Activated CD4-positive, alpha-beta T cell treated with anti-CD3 and anti-CD28 coated beads, Interleukin-2, Interleukin-4, amounts not matched to agents 100 ng/mL and 50 ng/mL, durations not matched to agents 16 hours and 8 hours (primary cell): Measurements from ENCODE around the gene TASP1.

Experiments
- DNase-seq: peaks from one replicate; pipeline ENCODE4 v3.0.0-alpha.2; 2020; ENCODE audit warnings: low spot score

TASP1 gene

DNA sequence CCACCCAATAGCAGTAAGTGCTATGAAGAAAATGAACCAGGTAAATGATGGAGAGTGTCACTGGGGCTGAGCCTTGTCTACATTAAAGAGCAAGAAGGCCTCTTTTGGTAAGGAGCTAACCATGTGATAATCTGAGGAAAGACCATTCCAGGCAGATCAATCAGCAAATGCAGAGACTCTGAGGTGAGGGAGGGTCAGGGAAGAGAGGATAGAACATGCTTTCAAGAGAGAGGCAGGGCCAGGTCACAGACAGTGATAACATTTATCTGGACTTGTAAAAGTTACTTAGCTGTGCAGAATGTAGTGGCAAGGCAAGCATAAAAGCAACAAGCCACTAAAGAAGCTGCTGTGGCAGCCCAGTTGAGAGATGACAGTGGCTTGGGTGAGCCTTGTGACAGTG is 197.3 kb downstream of the TASP1 start:
- DNase-seq = no peak

DNA sequence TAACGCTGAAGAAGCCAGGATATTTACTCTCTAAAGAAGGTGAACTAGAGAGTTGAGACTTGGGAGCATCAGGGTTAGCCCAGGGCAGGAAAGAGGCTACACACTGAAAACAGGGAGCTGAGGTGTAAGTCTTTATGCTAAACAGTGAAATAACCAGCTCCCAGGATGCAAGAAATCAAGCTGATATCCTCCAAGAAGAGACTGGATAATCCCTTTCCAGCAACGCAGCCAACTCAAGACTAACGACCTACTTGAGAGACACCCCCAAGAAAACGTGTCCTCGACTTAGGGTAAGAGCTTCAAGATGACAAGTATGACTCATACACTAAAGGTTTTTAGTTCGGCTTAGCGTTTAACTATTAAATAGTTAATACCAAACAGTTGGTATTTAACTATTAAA is 202.2 kb downstream of the TASP1 start:
- DNase-seq = no peak

DNA sequence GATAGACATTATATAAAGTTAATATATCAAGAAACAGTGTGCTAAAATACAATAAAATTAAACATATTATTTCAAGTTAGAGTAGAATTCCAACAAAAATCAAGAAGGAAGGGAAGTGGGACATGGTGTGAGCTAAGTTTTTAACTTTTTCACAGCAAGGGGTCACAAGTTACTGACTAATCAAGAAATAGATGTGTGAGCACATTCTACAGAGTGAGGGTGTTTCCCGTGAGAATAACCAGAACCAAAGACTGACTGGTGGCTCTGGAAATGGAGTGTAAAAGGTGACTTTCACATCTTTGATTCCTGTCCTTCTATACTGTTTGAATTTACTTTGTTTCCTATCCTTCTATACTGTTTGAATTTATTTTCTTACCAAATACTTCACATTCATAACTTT is 206.6 kb downstream of the TASP1 start:
- no peak for DNase-seq

DNA sequence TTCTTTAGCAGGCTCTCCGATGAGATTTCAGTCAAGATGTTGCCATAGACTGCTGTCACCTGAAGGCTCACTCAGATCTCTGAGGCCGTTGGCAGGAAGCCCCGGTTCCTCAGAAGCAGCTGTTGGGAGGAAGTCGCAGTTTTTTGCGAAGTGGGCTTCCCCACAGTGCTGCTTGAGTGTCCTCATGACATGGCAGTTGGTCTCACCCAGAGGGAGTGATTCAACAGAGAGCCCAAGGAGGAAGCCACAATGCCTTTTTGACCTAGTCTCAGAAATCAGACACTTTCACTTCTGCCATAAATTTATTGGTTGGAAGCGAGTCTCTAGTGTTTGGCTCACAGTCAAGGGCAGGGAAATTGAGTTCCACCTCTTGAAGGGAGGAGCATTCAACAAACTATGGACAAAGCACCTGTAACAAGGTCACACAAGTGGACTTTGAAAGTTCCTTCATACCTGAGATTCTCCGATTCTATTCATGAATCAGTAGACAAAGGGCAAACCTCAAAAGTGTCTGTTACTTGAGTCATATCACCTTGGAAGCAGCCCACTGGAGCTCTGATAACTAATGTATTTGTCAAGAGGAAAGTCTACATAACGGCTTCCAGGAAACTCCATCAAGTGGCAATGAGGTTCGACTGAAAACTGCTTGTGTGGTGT is 208.3 kb downstream of the TASP1 start:
- peak; percentile 38 for DNase-seq

DNA sequence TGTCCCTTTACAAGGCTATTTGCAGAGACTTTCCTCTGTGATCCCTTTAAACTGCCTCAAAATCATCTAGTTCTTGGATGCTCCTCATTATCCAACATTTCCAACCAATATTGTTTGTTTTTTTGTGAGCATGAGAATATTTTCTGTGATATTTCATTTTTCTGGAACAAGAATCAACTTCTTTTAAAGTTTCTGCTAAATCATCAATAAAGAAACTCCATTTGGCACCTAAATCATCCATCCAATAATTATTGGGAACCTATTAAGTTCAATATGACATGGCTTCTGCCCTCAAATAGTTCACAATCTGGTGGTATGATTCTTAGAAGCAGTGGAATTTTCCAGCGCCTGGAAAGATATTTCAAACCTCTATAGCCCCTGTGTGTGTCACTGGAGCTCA is 210.0 kb downstream of the TASP1 start:
- DNase-seq = no peak

DNA sequence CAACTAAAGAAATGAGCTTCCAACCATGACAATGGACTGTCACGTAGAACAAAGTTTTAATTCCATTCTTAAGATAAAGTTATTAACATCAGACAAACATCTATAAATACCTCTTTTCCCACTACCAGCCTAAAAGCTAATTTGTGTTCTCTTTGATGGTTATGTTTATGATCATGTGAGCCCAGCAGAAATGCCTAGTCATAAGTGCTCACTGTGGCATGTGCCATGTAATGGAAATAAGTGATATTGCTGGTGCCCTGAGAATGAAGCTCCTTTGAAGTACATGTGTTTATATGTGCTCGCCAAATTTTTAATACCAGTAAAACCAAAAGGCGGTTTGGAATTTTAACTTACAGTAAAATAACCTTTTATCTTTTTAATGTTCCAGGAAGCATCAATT is 211.9 kb downstream of the TASP1 start:
- DNase-seq = no peak

DNA sequence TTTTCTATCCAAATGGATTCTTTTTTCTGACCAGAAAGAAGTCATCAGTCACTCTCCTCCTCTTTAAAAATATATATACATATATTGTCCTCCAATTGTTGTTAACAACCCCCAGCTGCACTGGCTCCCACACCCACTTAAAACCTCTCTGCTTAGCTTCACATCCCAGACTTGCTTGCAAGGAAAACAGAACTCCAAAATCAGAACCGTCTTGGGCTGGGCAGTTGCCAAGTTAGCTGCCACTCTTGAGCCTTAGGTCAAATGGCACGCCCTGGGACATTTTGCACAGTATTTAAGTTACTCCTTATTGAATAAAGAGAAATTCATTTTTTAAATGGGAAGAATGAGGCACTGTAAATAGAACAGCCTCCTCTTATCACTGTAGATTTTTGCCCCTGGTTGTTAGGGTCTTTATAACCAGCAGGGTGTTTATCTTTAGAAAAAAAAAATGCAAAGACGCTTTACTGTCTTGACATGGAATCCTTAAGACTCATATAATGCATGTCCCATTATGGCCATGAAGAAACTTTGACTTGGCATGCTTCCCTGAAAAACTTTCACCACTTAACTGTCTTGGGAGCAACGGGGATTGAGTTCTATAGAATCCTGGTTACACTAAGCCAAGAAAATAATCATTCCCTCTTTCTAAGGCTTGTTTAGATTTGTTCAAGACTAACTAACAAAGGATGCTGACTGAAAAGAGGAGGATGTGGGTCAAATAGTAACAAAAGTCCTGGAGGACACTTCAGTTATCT is 213.2 kb downstream of the TASP1 start:
- no peak for DNase-seq

DNA sequence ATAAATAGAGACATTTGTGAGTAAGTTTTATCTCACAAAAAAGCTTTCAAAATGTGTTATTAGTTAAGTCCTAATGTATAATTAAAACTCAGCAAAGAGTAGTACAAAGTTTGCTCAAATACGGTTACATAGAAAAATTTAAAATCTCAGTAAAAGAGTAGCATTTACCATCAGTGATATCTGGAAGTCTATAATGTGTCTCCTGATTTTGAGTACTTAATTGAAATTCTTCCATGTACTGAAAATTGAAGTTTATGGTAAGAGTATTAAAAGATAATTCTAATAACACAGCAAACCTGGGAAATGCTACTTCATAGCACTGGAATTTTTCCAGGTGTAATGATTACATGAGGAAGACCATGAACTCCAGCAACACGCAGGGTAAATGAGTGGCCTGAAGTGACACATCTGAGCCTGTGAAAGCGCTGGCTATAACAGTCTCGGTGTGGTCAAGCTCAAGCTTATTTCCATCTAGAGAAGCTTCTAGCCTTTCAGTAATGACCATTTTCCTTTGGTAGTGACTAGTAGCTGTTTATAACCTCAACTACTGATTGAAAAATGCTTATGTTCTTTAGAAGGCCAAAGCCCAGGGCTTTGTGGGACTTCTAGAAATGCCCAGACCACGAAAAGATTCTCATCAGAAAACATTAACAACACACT is 214.4 kb downstream of the TASP1 start:
- no peak for DNase-seq

DNA sequence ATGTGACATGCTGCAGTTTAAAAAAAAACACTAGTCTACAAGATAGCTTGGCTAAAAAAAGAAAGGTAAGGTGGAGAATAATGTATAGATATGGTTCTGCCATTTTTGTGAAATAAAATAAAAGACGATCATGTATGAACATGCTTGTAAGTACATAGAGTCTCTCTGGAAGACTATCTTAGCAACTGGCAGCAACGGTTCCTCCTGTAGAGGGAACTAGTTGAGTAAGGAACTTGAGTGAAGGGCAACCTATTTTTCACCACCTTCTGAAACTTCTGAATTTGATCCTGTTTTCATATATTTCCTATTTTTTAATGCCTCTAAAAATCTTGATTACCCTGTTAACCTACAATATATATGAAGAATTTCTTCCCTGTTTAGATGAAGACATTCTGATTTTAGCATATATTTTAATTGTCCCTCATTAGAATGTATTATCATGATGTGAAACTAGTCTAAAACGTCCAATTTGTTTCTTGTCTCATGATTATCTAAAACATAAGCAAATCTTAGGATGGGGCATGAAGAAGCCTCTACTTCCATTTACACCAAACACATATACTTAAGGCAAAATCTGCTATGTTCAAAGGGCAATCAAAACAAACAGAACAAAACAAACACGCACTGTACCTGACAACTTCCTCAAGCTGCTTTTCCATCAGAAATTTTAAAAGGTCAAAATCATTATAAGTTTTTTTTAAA is 215.1 kb downstream of the TASP1 start:
- no peak for DNase-seq

DNA sequence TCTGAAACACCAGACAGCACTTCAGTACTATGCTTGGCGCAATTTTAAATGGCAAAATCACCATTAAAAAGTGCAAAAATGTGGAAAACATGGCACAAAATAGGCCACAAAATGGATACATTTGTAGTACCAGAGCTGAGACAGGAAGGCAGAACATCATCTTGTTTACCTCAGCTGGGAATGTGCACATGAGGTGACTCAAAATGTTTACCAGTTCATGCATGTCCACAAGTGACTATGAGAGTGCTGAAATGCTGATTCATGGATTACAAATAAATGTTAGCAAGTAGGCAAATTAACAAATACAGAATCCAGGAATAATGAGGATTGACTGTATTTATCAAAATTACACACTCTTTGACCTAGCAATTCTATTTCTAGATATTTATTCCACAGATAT is 216.1 kb downstream of the TASP1 start:
- no peak for DNase-seq

DNA sequence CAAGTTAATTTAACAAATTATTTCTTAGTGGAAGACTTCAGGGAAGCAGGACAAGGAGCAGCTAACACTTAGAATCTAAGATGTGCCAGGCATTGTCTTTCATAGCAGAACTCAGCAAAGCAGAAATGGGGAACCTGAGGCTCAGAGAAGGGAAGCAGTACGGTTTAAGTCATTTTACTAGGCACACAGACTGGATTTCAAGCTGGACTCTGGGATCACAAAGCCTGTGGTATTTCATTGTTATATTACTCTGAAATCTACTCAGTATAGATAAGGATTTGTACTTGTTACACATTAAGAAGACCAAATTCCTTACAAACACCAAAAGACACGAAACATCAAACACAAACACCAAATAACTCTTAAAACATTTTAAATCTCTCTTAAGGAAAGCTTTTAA is 218.1 kb downstream of the TASP1 start:
- DNase-seq = no peak

DNA sequence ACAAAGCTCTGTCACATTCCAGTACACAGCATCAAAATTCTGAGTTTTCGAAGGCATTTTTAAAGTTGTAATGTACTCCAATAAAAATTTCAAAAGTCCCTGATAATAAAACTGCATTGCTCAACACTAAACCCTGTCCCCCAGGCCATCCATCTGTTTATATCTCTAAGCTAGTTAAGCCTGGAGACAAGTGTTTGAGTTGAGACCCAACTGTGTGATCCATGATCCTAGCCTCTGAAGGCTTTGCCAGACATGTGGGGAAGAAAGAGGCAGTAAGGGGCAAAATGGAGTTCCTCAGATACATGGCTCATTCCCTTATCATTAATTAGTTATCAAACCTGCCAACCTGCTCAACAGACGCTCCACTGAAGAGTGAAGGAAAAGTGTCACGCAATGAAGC is 219.3 kb downstream of the TASP1 start:
- DNase-seq = no peak

DNA sequence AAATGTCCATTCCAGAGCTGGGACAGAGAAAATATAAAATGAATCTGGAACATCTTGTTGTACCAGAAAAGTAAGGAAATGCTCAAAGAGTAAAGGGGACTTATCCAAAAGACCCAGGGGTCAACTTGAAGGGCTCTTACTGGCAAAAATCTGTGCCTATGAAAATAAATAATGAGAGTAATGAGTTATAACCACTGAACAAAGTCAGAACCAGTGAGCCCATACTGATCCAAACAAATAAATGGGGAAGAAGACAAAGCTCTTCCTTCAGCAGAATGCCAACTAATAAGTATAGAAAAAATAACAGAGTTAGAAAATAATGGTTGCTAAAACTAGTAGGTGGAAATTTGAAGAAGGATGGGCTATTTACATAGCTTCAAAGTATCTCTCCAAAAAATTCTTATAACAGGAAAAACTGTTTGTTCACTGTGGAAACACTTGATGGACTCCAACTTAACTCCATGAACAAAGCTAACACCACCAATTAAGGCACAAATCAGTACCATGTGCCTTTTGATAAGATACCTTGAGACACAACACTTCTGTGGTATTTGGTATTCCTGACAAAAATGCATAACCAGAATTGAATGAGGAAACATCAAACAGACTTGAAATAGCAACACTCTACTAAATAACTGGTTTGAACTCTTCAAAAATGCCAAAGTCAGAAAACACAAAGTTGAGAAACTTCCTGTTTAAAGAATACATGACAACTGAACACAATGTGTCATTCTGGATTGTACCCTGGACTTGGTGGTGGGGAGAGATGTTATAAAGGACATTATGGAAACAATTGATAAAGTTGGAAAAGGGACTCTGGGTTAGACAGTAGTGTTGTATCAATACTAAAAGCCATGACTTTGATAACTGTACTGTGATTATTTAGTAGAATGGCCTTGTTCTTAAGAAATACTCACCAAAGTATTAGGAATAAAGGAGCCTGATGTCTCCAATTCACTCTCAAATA is 220.2 kb downstream of the TASP1 start:
- DNase-seq = no peak

DNA sequence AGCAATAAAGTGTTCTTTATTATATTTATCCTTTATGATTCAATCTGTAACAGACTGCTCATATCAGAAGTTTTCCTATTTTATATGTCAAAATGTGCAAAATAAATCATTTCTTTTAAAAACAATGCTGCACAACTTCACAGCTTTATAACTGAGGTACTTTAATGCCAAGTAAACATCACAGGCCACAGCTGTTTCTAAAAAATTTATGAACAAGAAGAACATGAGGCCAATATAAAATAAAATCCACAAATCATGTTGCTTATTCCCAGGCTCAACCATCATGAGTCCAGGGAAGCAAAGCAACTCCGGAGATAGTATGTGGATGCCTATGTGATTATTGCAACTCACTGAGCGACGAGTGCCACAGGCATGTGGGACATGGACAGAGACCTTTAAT is 222.2 kb downstream of the TASP1 start:
- DNase-seq = no peak

DNA sequence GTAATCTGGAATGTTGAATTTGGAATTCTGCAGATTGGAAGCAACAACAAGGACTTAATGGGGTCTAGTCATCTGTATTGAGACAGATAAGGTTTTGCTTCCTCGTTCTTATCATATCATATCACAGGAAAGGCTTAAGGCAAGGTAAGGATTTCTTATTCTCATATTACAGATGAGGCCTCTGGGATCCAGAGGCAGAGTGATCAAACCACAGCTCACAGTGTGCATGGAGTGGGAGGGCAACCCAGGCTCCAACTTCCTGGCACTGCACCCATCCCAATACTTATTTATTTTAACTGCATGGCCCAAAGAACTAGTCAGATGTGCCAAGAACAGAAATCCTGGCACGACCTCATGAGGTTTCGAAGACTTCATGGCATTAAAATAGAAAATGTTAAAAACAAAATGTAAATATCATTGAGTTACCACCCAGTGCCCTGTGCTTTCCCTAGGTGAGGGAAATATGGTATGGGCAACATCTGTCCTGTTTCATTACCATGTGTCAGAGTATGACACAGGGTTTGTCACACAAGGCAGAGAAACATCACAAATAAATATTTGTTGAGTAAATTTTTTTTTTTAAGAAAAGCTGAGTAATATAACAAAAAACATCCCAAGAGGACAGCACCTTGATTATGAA is 225.8 kb downstream of the TASP1 start:
- DNase-seq = no peak

DNA sequence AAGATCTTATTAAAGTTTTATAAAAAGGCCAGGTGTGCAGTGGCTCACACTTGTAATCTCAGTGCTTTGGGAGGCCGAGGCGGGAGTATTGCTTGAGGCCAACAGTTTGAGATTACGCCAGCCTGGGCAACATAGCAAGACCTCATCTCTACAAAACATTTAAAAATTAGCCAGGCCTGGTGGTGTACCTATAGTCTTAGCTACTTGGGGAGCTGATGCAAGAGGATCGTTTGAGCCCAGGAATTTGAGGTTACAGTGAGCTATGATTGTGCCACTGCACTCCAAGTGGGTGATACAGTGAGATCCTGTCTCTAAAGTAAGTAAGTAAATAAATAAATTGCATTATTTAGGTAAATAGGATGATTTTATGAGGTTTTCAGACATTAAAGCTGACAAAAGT is 234.4 kb downstream of the TASP1 start:
- no peak for DNase-seq

DNA sequence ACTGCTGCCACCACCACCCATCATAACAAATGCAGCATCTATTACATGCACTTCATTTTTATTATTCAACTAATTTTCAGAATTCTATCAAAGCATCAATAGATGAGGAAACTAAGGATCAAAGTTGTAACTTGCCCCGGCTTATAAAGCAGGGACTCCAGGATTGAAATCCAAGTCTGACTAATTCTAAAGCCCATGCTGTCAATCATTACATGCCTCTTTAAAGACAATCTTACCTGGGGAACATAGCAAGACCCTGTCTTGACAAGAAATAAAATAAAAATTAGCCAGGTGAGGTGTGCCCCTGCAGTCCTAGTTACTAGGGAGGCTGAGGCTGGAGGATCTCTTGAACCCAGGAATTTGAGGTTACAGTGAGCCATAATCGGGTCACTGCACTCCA is 235.3 kb downstream of the TASP1 start:
- DNase-seq = no peak

DNA sequence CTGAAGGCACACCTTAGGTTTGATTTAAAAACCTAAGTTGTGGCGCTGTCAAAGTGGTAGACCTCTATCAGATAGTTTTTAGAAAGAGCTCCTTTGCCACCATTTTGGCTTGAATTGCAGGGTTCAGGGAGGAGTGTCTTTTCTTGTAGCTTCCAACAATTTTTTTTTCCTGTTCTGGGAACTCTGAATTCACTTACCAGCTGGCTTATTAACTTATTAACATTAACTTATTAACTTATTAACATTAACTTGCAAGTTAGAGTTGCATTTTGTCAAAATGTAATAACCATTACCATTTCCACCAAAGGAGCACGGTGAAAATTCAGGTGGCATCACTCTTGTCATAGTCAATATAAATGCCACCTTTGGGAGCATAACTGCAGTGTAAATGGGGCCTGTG is 235.7 kb downstream of the TASP1 start:
- no peak for DNase-seq

DNA sequence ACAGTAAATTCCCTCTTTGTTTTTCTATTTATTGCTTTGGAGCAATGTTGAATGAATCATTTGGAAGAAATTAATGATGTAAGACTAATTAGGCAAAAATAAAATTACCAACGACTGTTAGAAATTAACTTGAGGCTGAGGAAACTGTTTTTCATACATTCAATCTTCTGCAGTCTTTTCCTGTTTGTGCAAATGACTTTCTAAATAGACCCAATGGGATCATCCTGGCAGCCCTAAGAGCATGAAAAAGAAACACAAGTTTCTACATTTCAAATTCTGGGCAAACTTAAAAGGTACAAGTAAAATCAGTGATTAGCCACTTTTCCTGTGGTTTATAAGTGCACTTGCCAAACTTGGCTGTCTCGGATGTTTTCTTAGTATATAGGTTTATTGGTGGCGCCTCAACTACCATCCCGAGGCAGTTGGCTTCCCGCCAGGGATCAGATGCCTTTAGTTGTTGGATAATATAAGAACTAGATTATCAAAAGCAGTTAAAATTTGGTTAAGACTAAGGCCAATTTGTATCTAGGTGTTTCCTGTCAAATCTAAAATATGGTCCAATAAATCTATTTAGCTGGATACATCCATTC is 236.5 kb downstream of the TASP1 start:
- DNase-seq = no peak

DNA sequence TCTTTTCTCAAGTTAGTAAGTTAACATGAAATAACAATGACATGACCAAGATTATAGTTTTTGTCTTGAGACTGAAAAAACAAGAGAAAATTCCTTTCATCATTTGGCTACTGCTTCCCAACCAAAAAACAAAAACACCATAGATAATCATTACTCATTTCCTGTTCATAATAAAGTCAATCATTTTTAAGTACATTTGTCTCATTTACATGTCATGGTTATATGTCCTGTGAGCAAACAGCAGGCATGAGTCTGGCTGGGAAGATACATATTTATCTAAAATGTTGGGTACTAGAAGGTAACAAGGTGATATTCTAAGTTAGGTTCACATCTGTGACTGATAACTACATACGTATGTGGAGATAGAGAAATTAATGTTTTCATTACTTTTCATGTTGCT is 237.1 kb downstream of the TASP1 start:
- no peak for DNase-seq

DNA sequence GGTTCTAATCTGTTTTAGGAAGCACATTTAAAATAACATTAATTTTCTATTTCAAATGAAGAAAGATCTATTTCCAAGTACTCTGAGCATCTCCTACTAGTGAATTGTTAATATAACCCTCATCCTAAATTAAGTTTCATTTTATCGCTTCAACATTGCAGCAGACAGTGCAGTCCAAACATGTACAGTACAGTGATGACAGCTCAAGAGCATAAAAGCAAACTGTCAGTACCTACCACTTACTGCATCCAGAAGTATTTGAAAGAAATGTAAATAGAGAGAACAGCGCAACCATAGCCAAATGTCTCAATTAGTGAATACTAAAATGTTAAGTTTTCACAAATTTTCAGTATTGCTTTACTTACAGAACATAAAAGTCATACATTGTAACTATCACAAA is 238.3 kb downstream of the TASP1 start:
- no peak for DNase-seq
